GM12865 (cell line): ENCODE results near the gene C8G.

Experiments
- DNase-seq: peaks from one replicate; pipeline ENCODE4 v3.0.0; 2010; ENCODE audit warnings: low read depth
- H3K4me3 ChIP-seq: 2 replicates; pipeline ENCODE4 v1.5.1; 2011; ENCODE audit warnings: mild to moderate bottlenecking, low read depth, low read length, control low read depth
- TF ChIP-seq, protein P1 (sequence below): IDR thresholded peaks from 2 replicates; pipeline ENCODE4 v1.5.1; 2011; ENCODE audit warnings: low read length, control low read depth, low read depth, inconsistent platforms; ENCODE audit not compliant: insufficient read depth; ENCODE audit errors: missing control alignments

Gene C8G

GRCh38 chr9:136944519-136945332 is at the start of gene C8G, which contains the start of gene FBXW5:
Gene C8G, plus strand, starts transcription at chr9:136945243. Its CDS starts 78 bp downstream, at chr9:136945321.
Gene FBXW5, minus strand, starts transcription at chr9:136944738. Its CDS starts 655 bp downstream, at chr9:136944083.
- TF ChIP-seq, protein P1, sequence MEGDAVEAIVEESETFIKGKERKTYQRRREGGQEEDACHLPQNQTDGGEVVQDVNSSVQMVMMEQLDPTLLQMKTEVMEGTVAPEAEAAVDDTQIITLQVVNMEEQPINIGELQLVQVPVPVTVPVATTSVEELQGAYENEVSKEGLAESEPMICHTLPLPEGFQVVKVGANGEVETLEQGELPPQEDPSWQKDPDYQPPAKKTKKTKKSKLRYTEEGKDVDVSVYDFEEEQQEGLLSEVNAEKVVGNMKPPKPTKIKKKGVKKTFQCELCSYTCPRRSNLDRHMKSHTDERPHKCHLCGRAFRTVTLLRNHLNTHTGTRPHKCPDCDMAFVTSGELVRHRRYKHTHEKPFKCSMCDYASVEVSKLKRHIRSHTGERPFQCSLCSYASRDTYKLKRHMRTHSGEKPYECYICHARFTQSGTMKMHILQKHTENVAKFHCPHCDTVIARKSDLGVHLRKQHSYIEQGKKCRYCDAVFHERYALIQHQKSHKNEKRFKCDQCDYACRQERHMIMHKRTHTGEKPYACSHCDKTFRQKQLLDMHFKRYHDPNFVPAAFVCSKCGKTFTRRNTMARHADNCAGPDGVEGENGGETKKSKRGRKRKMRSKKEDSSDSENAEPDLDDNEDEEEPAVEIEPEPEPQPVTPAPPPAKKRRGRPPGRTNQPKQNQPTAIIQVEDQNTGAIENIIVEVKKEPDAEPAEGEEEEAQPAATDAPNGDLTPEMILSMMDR, result peak; percentile 91
- DNase-seq, result peak; percentile 97
- H3K4me3 ChIP-seq, result peak within 1 kb of the TSS; percentile 94

GRCh38 chr9:136896027-136896426 is 49.0 kb upstream of the C8G start:
- no peak for DNase-seq
- TF ChIP-seq, protein P1, result no peak
- no peak overlapping the region for H3K4me3 ChIP-seq

DNA sequence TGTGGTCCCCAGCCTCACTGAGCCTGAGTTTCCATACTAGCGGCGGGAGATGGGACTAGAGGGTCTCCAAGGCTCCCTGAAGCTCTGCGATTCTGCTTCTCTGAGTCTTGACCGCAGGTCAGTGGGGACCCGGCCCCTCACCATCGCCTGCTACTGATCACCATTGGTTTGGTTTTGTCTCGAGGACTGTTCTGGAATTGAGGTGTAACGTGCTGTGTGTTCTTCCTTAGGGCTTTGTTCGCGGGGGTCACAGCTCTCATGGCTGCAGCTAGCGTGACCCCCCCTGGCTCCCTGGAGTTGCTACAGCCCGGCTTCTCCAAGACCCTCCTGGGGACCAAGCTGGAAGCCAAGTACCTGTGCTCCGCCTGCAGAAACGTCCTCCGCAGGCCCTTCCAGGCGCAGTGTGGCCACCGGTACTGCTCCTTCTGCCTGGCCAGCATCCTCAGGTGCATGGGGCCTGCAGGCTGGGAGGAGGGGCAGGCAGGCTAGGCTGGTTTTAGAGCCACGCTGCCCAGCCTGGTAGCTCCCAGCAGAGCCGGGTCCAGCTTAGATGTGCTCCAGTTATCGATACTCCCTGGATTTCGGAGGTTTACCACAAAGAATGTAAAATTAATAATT is 46.5 kb upstream of the C8G start:
- no peak overlapping the region for H3K4me3 ChIP-seq
- TF ChIP-seq, protein P1, result no peak
- no peak for DNase-seq

DNA sequence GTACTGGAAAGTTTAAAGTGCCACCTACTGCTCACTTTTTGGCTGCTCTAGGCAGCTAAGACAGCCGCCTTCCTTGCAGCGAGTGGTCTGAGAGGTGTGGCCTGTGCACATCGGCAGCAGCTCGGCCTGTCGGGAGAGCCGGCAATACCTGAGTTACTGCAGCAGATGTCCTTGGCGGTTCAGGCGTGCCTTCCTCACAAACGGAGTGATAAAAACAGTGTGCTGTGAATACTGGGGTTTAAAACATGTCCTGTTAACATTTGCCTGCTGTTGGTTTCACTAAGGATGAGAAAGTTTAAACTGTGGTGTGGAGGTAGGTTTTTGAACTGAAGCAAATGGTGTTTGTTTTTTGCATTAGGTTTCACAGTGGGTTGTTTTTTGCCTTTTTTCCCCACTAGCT is 45.8 kb upstream of the C8G start:
- no peak overlapping the region for H3K4me3 ChIP-seq
- DNase-seq, result peak; percentile 96
- TF ChIP-seq, protein P1, result peak; percentile 12

- TF ChIP-seq, protein P1, result no peak
- no peak for DNase-seq
- no peak overlapping the region for H3K4me3 ChIP-seq
Measured at GRCh38 chr9:136900556-136900955, 44.5 kb upstream of the C8G start.

DNA sequence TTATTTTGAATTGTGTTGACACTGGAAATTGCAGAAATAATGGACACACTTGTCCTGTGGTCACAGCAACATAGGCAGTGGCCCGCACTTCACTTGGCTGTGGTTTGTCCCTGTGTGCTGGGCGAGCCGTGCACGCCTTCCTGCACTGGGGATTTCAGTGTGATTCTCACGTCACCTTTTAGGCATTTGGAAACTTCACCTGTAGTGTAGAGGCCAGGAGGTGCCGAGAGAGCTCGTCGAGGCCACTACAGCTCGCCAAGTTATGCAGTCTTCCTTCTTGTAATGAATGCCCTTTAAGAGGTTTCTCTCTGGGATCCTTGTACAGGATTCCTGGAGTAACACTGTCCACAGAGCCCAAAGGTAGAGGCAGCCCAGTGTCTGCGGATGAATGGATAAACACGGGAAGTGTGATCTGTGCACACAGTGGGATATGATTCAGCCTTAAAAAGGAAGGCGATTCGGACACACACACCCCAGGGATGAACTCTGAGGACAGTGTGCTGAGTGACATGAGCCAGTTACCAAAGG is 44.0 kb upstream of the C8G start:
- H3K4me3 ChIP-seq, result no peak overlapping the region
- peak; percentile 22 for DNase-seq
- TF ChIP-seq, protein P1, result no peak
